ENCODE data around the gene RAPGEF1. TPM values are rescaled to one million over a fixed set of nuclear protein-coding genes. Genes with fewer than 3 reads are reported as not detected.

The RAPGEF1 gene
- total RNA-seq, 1 experiment from 2014 or later: 55.6 TPM

GRCh38 chr9:131607591-131607990, 132.3 kb downstream of the RAPGEF1 start:
- H2BK120ac ChIP-seq (ENCODE audit: low read depth, low read length, poor library complexity, severe bottlenecking): no peak overlapping the region
- no peak overlapping the region for H3K4ac ChIP-seq (ENCODE audit: low read depth, low read length)
- no peak overlapping the region for H3K4me2 ChIP-seq (ENCODE audit: insufficient read depth, insufficient read length, low read length)
- no peak overlapping the region for H4K91ac ChIP-seq (ENCODE audit: insufficient read length, low read depth, low read length)
- Mint-ChIP-seq H3K27ac (peak overlapping the region in 2 of 3 experiments; percentile 15 to 73; a peak in 3 of 7 replicates), H3K36me3 (ENCODE audit: insufficient read depth in 1 of 3, low read depth in 3 of 3) (peaks cover 2 to 10% (median 3%) of the 10 kb centered on the region in 3 experiments; a peak in 4 of 7 replicates), H3K4me1 (peaks cover 33 to 34% of the 10 kb centered on the region in 2 experiments), H3K4me3 (no peak overlapping the region), H3K27me3 (ENCODE audit: low read depth) (no peaks in the 10 kb centered on the region), H3K9me3 (no peaks in the 10 kb centered on the region)
- H3K27ac ChIP-seq (ENCODE audit: insufficient read length, low read depth, low read length): no peak overlapping the region
- H2BK5ac ChIP-seq (ENCODE audit: insufficient read length, low read length): no peak overlapping the region
- no peak overlapping the region for H3K23ac ChIP-seq (ENCODE audit: insufficient read length, low read depth, low read length)
- DNase-seq: no peak
- no peak overlapping the region for H3T11ph ChIP-seq (ENCODE audit: low read length)
- no peak overlapping the region for H2BK15ac ChIP-seq (ENCODE audit: low read depth, low read length)
- H2AK5ac ChIP-seq (ENCODE audit: insufficient read length, low read length): no peak overlapping the region
- peak overlapping the region; percentile 37 for H3K18ac ChIP-seq (ENCODE audit: insufficient read length, low read depth, low read length)
- no peaks in the 10 kb centered on the region for H3K23me2 ChIP-seq (ENCODE audit: insufficient read length, low read depth, low read length, poor library complexity, severe bottlenecking)
- no peaks in the 10 kb centered on the region for H4K20me1 ChIP-seq (ENCODE audit: control insufficient read depth, insufficient read depth, insufficient read length)
- no peaks in the 10 kb centered on the region for H3K79me2 ChIP-seq (ENCODE audit: insufficient read depth, low read length)
- H3K4me1 ChIP-seq (ENCODE audit: insufficient read depth, low read length): peaks cover 2% of the 10 kb centered on the region; the same call in 1 of the 2 replicates
- no peak overlapping the region for H4K8ac ChIP-seq (replicated peaks; ENCODE audit: insufficient read length, low read depth, low read length)
- no CpG with 5 or more reads among the region's 8 CpGs for WGBS (ENCODE audit: extremely low coverage, insufficient read length, low lambda C conversion rate)
- no peak overlapping the region for H3K9ac ChIP-seq (ENCODE audit: extremely low read depth, insufficient read length, low read length)
- H3K9me3 ChIP-seq (ENCODE audit: control insufficient read depth, low read depth, low read length): no peaks in the 10 kb centered on the region
- no peak overlapping the region for H2BK12ac ChIP-seq (ENCODE audit: insufficient read length, low read depth, low read length)
- no peak overlapping the region for H2BK20ac ChIP-seq (ENCODE audit: low read depth, low read length, poor library complexity, severe bottlenecking)
- no peaks in the 10 kb centered on the region for H3K27me3 ChIP-seq (ENCODE audit: insufficient read depth, low read length)
- no peak overlapping the region for H3K56ac ChIP-seq (ENCODE audit: insufficient read length, low read depth, low read length)
- no peak overlapping the region for H2AFZ ChIP-seq (ENCODE audit: low read length)
- no peaks in the 10 kb centered on the region for H3K79me1 ChIP-seq (ENCODE audit: insufficient read depth, low read depth, low read length, poor library complexity, severe bottlenecking)
- H3K14ac ChIP-seq (ENCODE audit: insufficient read depth, low read length): peak overlapping the region; percentile 73; the same call in 1 of the 2 replicates
- no peak for TF ChIP-seq CTCF (conservative IDR thresholded peaks at IDR 0.05)
- H4K5ac ChIP-seq (ENCODE audit: insufficient read length, low read depth, low read length): no peak overlapping the region

Measured in H9 (cell line).